A673 (cell line): ENCODE measurements around the gene RBX1.

Experiments used
- CTCF ChIP-seq: fragments of 300-800, 200-600 bp; sonication (generic); conservative IDR thresholded peaks from 2 replicates; pipeline ENCODE4 v1.5.1; 2017; ENCODE audit warnings: low read depth, mild to moderate bottlenecking, antibody characterized with exemption, low read length, moderate library complexity, mixed read lengths
- EZH2 ChIP-seq: fragments of 200-600 bp; sonication (generic); IDR thresholded peaks from 2 replicates; pipeline ENCODE4 v1.6.1; 2017; ENCODE audit warnings: borderline replicate concordance, low read depth, mild to moderate bottlenecking, mixed read lengths, antibody characterized with exemption, low read length; ENCODE audit not compliant: poor library complexity, severe bottlenecking

GRCh38 chr22:40976866-40977700 is 25.9 kb downstream of the RBX1 start:
- TF ChIP-seq CTCF: no peak
- TF ChIP-seq EZH2: no peak
